K562 (cell line): ENCODE measurements around the gene PEX19. TPM values are rescaled to one million over a fixed set of nuclear protein-coding genes. Genes with fewer than 3 reads are reported as not detected.

Experiments
- ATAC-seq: fragments of 200-7000 bp; cut with Tn5 transposase; 3 replicates; pipeline ENCODE4 v1.9.1; 2020; ENCODE audit warnings: moderate library complexity
- BruUV-seq: library from RNA; stranded (reverse); fragments of 400-500 nt; replicated peaks from 2 replicates; lab custom pipeline; 2021; lab: Mats Ljungman, UMichigan
- CTCF ChIA-PET: fragments of 300-600 bp; formaldehyde crosslinking; extraction: SDS; loops from one replicate; lab custom pipeline; 2021; ENCODE audit warnings: low intra/inter-chr PET ratio; lab: Yijun Ruan, JAX
- POLR2A ChIA-PET: fragments of 300-600, 350-650 bp; sonication (Branson Sonifier 250); formaldehyde crosslinking; extraction: SDS; loops from one replicate; lab custom pipeline; 2021; ENCODE audit warnings: antibody characterized with exemption, inconsistent platforms; lab: Yijun Ruan, JAX
- DNase-seq, 4 experiments: peaks; one replicate each; pipeline versions ENCODE4 v3.0.0 to v3.0.0-alpha.2; 2011 to 2018; ENCODE audit warnings: low spot score in 3 of 4, mixed read lengths in 3 of 4; ENCODE audit errors: extremely low read depth in 1 of 4
- FAIRE-seq: peaks from 2 replicates; lab custom pipeline; 2011; peaks lifted over from hg19 to GRCh38; lab: Jason Lieb, UNC
- H2AFZ ChIP-seq: 2 replicates; pipeline ENCODE4 v1.6.0; 2011; ENCODE audit warnings: low read depth, low read length, control low read depth, inconsistent platforms
- H3K27ac ChIP-seq: fragments of 200-600 bp; 3 replicates; pipeline ENCODE4 v1.8.0; 2011; ENCODE audit warnings: low read depth, mild to moderate bottlenecking, control low read depth, inconsistent platforms, low read length, moderate library complexity, mixed read lengths; ENCODE audit errors: extremely low read depth
- H3K27me3 ChIP-seq, 2 experiments: fragments of 300-600 bp in 1 of 2; 2 replicates in 1 of 2; 3 replicates in 1 of 2; pipeline versions ENCODE4 v1.6.0 to v1.8.0; 2011; ENCODE audit warnings: inconsistent platforms in 2 of 2, low read length in 2 of 2, mild to moderate bottlenecking in 1 of 2, mixed read lengths in 1 of 2, moderate library complexity in 1 of 2; ENCODE audit not compliant: control insufficient read depth in 2 of 2, insufficient read depth in 2 of 2
- H3K36me3 ChIP-seq: fragments of 300-600 bp; 3 replicates; pipeline ENCODE4 v1.8.0; 2011; ENCODE audit warnings: mild to moderate bottlenecking, low read length, inconsistent platforms; ENCODE audit not compliant: control insufficient read depth, insufficient read depth
- H3K4me1 ChIP-seq, 2 experiments: fragments of 200-600 bp in 1 of 2; replicated peaks in 1 of 2; 2 replicates in 1 of 2; 3 replicates in 1 of 2; pipeline versions ENCODE4 v1.5.1 to v1.8.0; 2011; ENCODE audit warnings: inconsistent platforms in 2 of 2, low read length in 2 of 2, mild to moderate bottlenecking in 1 of 2, mixed read lengths in 1 of 2, moderate library complexity in 1 of 2; ENCODE audit not compliant: control insufficient read depth in 2 of 2, insufficient read depth in 2 of 2
- H3K4me2 ChIP-seq: 2 replicates; pipeline ENCODE4 v1.6.1; 2011; ENCODE audit warnings: low read length, control low read depth, inconsistent platforms, mixed read lengths; ENCODE audit not compliant: insufficient read depth
- H3K4me3 ChIP-seq: fragments of 200-600 bp; sonication (generic), shearing (Covaris generic); 2 replicates; pipeline ENCODE4 v1.5.1; 2016; ENCODE audit warnings: control low read depth, inconsistent platforms
- H3K79me2 ChIP-seq: fragments of 200-600 bp; 3 replicates; pipeline ENCODE4 v1.8.0; 2011; ENCODE audit warnings: low read length, inconsistent platforms; ENCODE audit not compliant: control insufficient read depth, insufficient read depth
- H3K9ac ChIP-seq, 2 experiments: 2 replicates each; pipeline versions ENCODE4 v1.6.0 to v1.6.1; 2011; ENCODE audit warnings: low read depth in 2 of 2, low read length in 2 of 2, control low read depth in 1 of 2, inconsistent platforms in 1 of 2, mild to moderate bottlenecking in 1 of 2, mixed read lengths in 1 of 2; ENCODE audit not compliant: insufficient read depth in 1 of 2
- H3K9me1 ChIP-seq: one replicate; pipeline ENCODE4 v1.6.0; 2011; ENCODE audit warnings: inconsistent platforms, mild to moderate bottlenecking, low read length, moderate library complexity; ENCODE audit not compliant: control insufficient read depth, insufficient read depth
- H3K9me3 ChIP-seq: replicated peaks from 2 replicates; pipeline ENCODE4 v1.5.1; 2011; ENCODE audit warnings: low read depth, low read length, inconsistent platforms; ENCODE audit not compliant: control insufficient read depth, insufficient read depth
- H4K20me1 ChIP-seq: replicated peaks from 2 replicates; pipeline ENCODE4 v1.6.1; 2011; ENCODE audit warnings: low read length, inconsistent platforms, mixed read lengths; ENCODE audit not compliant: control insufficient read depth, insufficient read depth
- ARID3A ChIP-seq: IDR thresholded peaks from 2 replicates; pipeline ENCODE4 v1.6.1; 2012; ENCODE audit warnings: low read depth, low read length, improper control_type of control experiment, borderline replicate concordance
- KAT8 ChIP-seq: fragments of 450-650 bp; IDR thresholded peaks from 2 replicates; pipeline ENCODE4 v1.6.1; 2016; ENCODE audit warnings: low read depth, mild to moderate bottlenecking
- MXD1 ChIP-seq: fragments of 250-450 bp; sonication (Bioruptor Pico); IDR thresholded peaks from 2 replicates; pipeline ENCODE4 v1.8.0; 2021; ENCODE audit warnings: borderline replicate concordance, mild to moderate bottlenecking, moderate library complexity; ENCODE audit not compliant: poor library complexity, severe bottlenecking
- NKRF ChIP-seq: fragments of 450-650 bp; IDR thresholded peaks from 2 replicates; pipeline ENCODE4 v1.6.1; 2016; ENCODE audit warnings: borderline replicate concordance
- PHF20 ChIP-seq: fragments of 450-650 bp; IDR thresholded peaks from 2 replicates; pipeline ENCODE4 v1.6.1; 2018; ENCODE audit not compliant: partially characterized antibody
- RBBP5 ChIP-seq: fragments of 200-600 bp; sonication (generic); IDR thresholded peaks from 2 replicates; pipeline ENCODE4 v1.6.1; 2012; ENCODE audit warnings: borderline replicate concordance, mild to moderate bottlenecking, low read length, control low read depth, inconsistent platforms; ENCODE audit not compliant: insufficient read depth, poor library complexity, severe bottlenecking
- RBM15 ChIP-seq: fragments of 200-400 bp; formaldehyde crosslinking; IDR thresholded peaks from 2 replicates; pipeline ENCODE4 v1.6.1; 2018; ENCODE audit warnings: mild to moderate bottlenecking, low read length, moderate library complexity; ENCODE audit not compliant: insufficient read depth
- SIX5 ChIP-seq, 2 experiments: IDR thresholded peaks; 2 replicates each; pipeline ENCODE4 v1.6.1; 2011; ENCODE audit warnings: low read length in 2 of 2, borderline replicate concordance in 1 of 2, low read depth in 1 of 2, mild to moderate bottlenecking in 1 of 2, moderate library complexity in 1 of 2; ENCODE audit not compliant: insufficient read depth in 1 of 2
- SMARCB1 ChIP-seq: IDR thresholded peaks from 2 replicates; pipeline ENCODE4 v1.6.1; 2011; ENCODE audit warnings: improper control_type of control experiment, low read depth; ENCODE audit not compliant: insufficient read length
- THRAP3 ChIP-seq: fragments of 450-650 bp; IDR thresholded peaks from 2 replicates; pipeline ENCODE4 v1.6.1; 2016; ENCODE audit warnings: mild to moderate bottlenecking, inconsistent platforms, borderline replicate concordance
- U2AF1 ChIP-seq: fragments of 200-400 bp; formaldehyde crosslinking; optimal IDR thresholded peaks from 2 replicates; pipeline ENCODE3; 2017; ENCODE audit warnings: mild to moderate bottlenecking, low read depth, low read length, moderate library complexity
- ZFP91 ChIP-seq: sonication (generic); formaldehyde crosslinking; IDR thresholded peaks from 2 replicates; pipeline ENCODE4 v1.8.0; 2022; ENCODE audit warnings: mild to moderate bottlenecking, missing genetic modification reagents
- ZNF668 ChIP-seq: fragments of 250-450 bp; sonication (Bioruptor Pico); IDR thresholded peaks from 2 replicates; pipeline ENCODE4 v1.8.0; 2022; ENCODE audit warnings: mild to moderate bottlenecking, inconsistent platforms
- WGBS: fragments of 100-300 bp; shearing (Covaris generic); methylation state at CpG from one replicate; pipeline ENCODE4 v1.1.6; 2016; ENCODE audit warnings: low coverage, mixed read lengths; ENCODE audit not compliant: insufficient coverage; ENCODE audit errors: missing lambda C conversion rate; 5-methylcytosine and 5-hydroxymethylcytosine counted together
- in situ Hi-C: fragments of 300-500 bp; cut with MboI; formaldehyde crosslinking; loops from 4 replicates; pipeline ENCODE4 v1.15.0; 2018; ENCODE audit warnings: inconsistent platforms, mixed read lengths
- intact Hi-C: fragments of 100-400 bp; cut with micrococcal nuclease; formaldehyde crosslinking; loops from 2 replicates; pipeline ENCODE4 v1.14.2; 2022
- polyA plus RNA-seq, 8 experiments: library from polyadenylated mRNA; depleted of rRNA in 4 of 8; stranded (reverse) in 5 of 8; unstranded in 3 of 8; fragments of >200 nt; fragmentation: Nextera tagmentation in 2 of 8; fragmentation: Illumina TruSeq in 1 of 8; extraction: Ambion mirVana in 2 of 8; extraction: Trizol in 1 of 8; gene quantifications; 2 replicates each; pipeline versions ENCODE4 v1.2.1 to v1.2.3, GENCODE V29; 2011 to 2014; ENCODE audit warnings: inconsistent platforms in 1 of 8, missing spikeins in 1 of 8
- total RNA-seq, 7 experiments: library from RNA; depleted of rRNA in 6 of 7; stranded (reverse); fragments of >200 nt in 6 of 7; fragmentation: Illumina TruSeq in 2 of 7; extraction: Trizol in 2 of 7; gene quantifications; 2 replicates each; pipeline versions ENCODE4 v1.2.1 to v1.2.3, GENCODE V29; 2011 to 2021; ENCODE audit warnings: low replicate concordance in 1 of 7

The PEX19 gene
- total and polyA plus RNA-seq, 9 of the 15 experiments (the other 6 are each of a cell fraction or from before 2014, with no cell fraction given) = 32.5 to 103 (median 59.8) TPM

- TF ChIP-seq SIX5 (IDR thresholded peaks at IDR 0.05; ENCODE audit: borderline replicate concordance in 1 of 2, insufficient read depth in 1 of 2, low read depth in 1 of 2, low read length in 2 of 2) = no peak
- TF ChIP-seq RBBP5 = peak; percentile 48
- TF ChIP-seq PHF20 = no peak
Observed at GRCh38 chr1:160284220-160284781, 632 bp downstream of the PEX19 start (continued).

GRCh38 chr1:160282807-160283206 lies 2.1 kb downstream of the PEX19 start:
- intact Hi-C loops = no loop called here
- CTCF ChIA-PET = no interaction called here
- TF ChIP-seq NKRF (no peak), KAT8 (no peak), ZFP91 (CRISPR knock-in tag) (no peak), RBM15 (no peak), U2AF1 (no peak), THRAP3 (no peak), MXD1 (no peak), ZNF668 (CRISPR knock-in tag) (no peak), ARID3A (no peak), SMARCB1 (no peak)

More at GRCh38 chr1:160282807-160283206, 2.1 kb downstream of the PEX19 start:
- H3K9me3 ChIP-seq = no peaks in the 10 kb centered on the region
- WGBS = 88% methylated on average over 7 of the region's 7 CpGs
- H3K27ac ChIP-seq = no peak overlapping the region
- H3K79me2 ChIP-seq = peaks cover 17% of the 10 kb centered on the region
- no peak overlapping the region for H2AFZ ChIP-seq
- no TSS peak for BruUV-seq
- H3K9ac ChIP-seq = no peak overlapping the region
- no peak overlapping the region for H3K4me3 ChIP-seq
- no peak for ATAC-seq
- POLR2A ChIA-PET = no interaction called here
- H3K9me1 ChIP-seq = no peaks in the 10 kb centered on the region
- peaks cover 60% of the 10 kb centered on the region for H3K36me3 ChIP-seq
- H4K20me1 ChIP-seq = no peaks in the 10 kb centered on the region
- peaks cover 5 to 14% of the 10 kb centered on the region in 2 experiments; a peak in 4 of 5 replicates for H3K4me1 ChIP-seq
- no peaks in the 10 kb centered on the region for H3K27me3 ChIP-seq
- no peak overlapping the region for H3K4me2 ChIP-seq
- in situ Hi-C loops = no loop called here
- no peak for FAIRE-seq
- no peak for DNase-seq
